A549 treated with AZD9567 at 1 μM for 4 hours (cell line): ENCODE results near the gene ING1. TPM values are rescaled to one million over a fixed set of nuclear protein-coding genes. Genes with fewer than 3 reads are reported as not detected.

ENCODE experiments used
- total RNA-seq: library from RNA; stranded (reverse); fragments of 200-300 nt; extraction: Qiagen RNA extraction; gene quantifications from 5 replicates; pipeline ENCODE4 v1.2.3, GENCODE V29; 2022; ENCODE audit not compliant: insufficient read depth

The ING1 gene
- total RNA-seq = 9.8 to 13.0 TPM (median 12.7 TPM) in 5 replicates

GRCh38 chr13:110713642-110713952 lies at the start of gene ING1:
TSS of gene ING1 (plus strand) at chr13:110713700. CDS start at chr13:110714150, 450 bp downstream.

GRCh38 chr13:110705826-110706569 lies 7.5 kb upstream of the ING1 start, which contains the start of gene CARS2:
TSS of gene CARS2 (minus strand) at chr13:110706116. CDS start at chr13:110706093, 23 bp downstream.

Other genes with a start within 250 kb of the ING1 start
- gene RAB20, start 152.0 kb upstream of the ING1 start, total RNA-seq = 1.6 to 3.2 TPM (median 2.1 TPM) in 5 replicates
- gene NAXD, start 98.2 kb upstream of the ING1 start, total RNA-seq = 13.7 to 20.4 TPM (median 19.1 TPM) in 5 replicates
- 55.6 to 60.9 TPM (median 55.9 TPM) in 5 replicates for gene CARS2, start 7.6 kb upstream of the ING1 start, total RNA-seq
- gene ANKRD10, start 201.4 kb downstream of the ING1 start, total RNA-seq = 41.8 to 52.2 TPM (median 44.1 TPM) in 5 replicates